AG10803 (cell line): ENCODE measurements around the gene TNPO3.

Source experiments
- DNase-seq: peaks from one replicate; pipeline ENCODE4 v3.0.0; 2010; ENCODE audit warnings: low read depth
- H3K4me3 ChIP-seq: 2 replicates; pipeline ENCODE4 v1.5.1; 2011; ENCODE audit warnings: mild to moderate bottlenecking, low read length, control low read depth
- TF ChIP-seq, protein P1 (sequence below): conservative IDR thresholded peaks from 2 replicates; pipeline ENCODE4 v1.5.1; 2011; ENCODE audit warnings: mild to moderate bottlenecking, low read length, control low read depth, inconsistent platforms

TNPO3 gene

GRCh38 chr7:128951296-128951695 is 103.6 kb downstream of the TNPO3 start:
- no peak for DNase-seq
- TF ChIP-seq, protein P1, sequence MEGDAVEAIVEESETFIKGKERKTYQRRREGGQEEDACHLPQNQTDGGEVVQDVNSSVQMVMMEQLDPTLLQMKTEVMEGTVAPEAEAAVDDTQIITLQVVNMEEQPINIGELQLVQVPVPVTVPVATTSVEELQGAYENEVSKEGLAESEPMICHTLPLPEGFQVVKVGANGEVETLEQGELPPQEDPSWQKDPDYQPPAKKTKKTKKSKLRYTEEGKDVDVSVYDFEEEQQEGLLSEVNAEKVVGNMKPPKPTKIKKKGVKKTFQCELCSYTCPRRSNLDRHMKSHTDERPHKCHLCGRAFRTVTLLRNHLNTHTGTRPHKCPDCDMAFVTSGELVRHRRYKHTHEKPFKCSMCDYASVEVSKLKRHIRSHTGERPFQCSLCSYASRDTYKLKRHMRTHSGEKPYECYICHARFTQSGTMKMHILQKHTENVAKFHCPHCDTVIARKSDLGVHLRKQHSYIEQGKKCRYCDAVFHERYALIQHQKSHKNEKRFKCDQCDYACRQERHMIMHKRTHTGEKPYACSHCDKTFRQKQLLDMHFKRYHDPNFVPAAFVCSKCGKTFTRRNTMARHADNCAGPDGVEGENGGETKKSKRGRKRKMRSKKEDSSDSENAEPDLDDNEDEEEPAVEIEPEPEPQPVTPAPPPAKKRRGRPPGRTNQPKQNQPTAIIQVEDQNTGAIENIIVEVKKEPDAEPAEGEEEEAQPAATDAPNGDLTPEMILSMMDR = no peak
- H3K4me3 ChIP-seq = no peak overlapping the region

DNA sequence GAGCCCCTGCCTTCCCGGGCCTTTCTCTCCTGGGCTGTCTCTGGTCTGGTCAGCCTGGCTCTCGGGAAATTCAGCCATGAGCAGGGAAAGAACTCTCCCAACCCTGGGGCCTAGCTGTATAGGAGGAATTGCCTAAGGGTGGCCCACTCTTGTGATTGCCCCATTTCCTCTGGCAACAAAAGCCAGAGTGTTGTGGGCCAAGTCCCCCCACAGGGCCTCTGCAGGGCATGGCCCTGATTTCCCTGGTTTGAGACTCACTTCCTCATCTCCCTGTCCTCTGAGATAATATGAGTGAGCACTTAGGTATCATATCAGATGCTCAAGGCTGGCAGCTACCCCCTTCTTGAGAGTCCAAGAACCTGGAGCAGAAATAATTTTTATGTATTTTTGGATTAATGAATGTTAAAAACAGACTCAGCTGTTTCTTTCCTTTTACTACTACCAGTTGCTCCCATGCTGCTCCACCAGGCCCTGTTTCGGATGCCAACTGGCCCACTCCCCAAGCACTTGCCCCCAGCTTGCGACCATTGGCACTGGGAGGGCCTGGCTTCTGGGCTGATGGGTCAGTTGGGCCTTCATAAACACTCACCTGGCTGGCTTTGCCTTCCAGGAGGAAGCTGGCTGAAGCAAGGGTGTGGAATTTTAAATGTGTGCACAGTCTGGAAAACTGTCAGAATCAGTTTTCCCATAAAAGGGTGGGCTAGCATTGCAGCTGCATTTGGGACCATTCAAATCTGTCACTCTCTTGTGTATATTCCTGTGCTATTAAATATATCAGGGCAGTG is 105.7 kb downstream of the TNPO3 start:
- TF ChIP-seq, protein P1 = no peak
- H3K4me3 ChIP-seq = no peak overlapping the region

GRCh38 chr7:128948312-128948973 is 106.5 kb downstream of the TNPO3 start:
- H3K4me3 ChIP-seq = no peak overlapping the region
- TF ChIP-seq, protein P1 = no peak
- DNase-seq = peak; percentile 8

More for the DNA sequence above, 105.7 kb downstream of the TNPO3 start:
- DNase-seq = no peak

DNA sequence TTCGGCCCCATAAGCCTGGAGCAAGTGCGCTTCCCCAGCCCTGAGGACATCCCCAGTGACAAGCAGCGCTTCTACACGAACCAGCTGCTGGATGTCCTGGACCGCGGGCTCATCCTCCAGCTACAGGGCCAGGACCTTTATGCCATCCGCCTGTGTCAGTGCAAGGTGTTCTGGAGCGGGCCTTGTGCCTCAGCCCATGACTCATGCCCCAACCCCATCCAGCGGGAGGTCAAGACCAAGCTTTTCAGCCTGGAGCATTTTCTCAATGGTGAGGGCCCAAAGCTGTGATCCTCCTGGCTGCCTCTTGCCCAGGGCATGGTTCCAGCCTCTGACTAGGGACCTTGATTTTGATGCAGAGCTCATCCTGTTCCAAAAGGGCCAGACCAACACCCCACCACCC is 107.1 kb downstream of the TNPO3 start:
- TF ChIP-seq, protein P1 = no peak
- no peak overlapping the region for H3K4me3 ChIP-seq
- no peak for DNase-seq

GRCh38 chr7:128946936-128947830 is 107.7 kb downstream of the TNPO3 start:
- no peak overlapping the region for H3K4me3 ChIP-seq
- TF ChIP-seq, protein P1 = no peak
- no peak for DNase-seq

DNA sequence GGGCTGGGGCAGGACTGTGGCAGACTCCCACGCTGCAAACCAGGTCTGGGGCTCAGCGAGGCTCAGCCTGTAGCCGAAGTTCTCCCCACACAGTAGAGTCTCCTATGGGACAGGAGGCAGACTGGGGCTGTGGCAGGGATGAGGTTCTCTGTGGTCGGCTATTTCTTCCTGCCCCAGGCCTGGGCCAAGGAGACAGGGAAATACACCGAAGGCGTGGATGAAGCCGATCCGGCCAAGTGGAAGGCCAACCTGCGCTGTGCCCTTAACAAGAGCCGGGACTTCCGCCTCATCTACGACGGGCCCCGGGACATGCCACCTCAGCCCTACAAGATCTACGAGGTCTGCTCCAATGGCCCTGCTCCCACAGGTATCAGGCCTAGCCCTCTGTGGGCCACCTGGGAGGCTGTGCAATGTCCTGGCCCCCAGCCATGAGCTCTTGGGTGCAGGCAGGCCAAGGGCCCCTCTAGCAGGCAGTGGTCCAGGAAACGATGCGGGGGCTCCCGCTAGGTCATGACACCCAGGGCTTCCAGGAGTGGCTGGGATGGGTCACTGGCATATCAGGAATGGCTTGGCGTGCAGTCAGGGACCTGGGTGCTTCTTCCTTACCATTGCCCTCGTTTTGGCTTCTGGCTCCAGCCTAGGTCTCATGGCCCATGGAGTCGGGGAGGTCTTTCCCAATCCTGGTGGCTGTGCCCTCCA is 109.1 kb downstream of the TNPO3 start:
- H3K4me3 ChIP-seq = no peak overlapping the region
- DNase-seq = no peak
- TF ChIP-seq, protein P1 = no peak
